GM12872 (cell line): ENCODE data around the gene RNF207.
A peak's percentile ranks its signal among the peaks of the same experiment; 100 is the strongest.

Experiments used
- CTCF ChIP-seq: IDR thresholded peaks from 3 replicates; pipeline ENCODE4 v1.5.1; 2011; ENCODE audit warnings: low read depth, mild to moderate bottlenecking, low read length, moderate library complexity; ENCODE audit not compliant: insufficient read depth

RNF207 gene

GRCh38 chr1:6241887-6242740, 36.2 kb downstream of the RNF207 start:
- no peak for TF ChIP-seq CTCF

DNA sequence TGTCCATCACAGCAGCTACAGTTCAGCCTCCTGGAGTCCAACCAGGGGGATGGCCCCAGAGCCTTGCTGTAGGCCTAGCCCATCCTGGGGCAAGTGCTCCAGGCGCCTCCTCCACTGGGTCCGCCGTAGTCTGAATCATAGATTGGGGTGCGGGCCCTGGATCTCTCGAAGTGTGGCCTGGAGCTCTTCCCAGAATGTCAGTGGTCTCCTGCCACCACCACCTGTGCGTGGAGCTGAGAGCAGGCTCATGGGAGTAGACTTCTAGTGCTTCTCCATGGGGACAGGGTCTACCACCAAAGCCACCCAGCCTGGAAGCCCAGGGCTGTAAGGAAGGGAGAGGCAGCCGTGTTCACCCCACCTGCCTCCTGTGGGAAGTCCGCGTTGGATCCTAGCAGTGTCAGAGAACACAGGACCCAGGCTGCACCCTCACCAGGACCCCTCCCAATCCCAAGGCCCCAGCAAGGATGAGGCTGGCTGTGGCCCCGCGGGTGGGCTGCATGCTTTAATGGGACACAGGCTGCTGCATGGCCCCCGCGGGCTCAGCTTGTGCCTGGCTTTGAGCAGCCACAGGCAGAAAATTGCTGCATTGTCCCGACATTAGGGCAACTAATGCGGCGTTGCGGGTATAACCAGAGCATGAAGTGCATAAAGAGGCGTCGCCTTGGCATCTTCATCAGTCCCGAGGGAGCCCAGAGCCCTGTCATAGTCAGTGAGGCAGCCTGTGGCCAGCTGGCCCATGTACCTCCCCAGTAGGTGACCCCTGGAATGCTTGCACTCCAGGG, 37.3 kb downstream of the RNF207 start:
- TF ChIP-seq CTCF, result no peak

DNA sequence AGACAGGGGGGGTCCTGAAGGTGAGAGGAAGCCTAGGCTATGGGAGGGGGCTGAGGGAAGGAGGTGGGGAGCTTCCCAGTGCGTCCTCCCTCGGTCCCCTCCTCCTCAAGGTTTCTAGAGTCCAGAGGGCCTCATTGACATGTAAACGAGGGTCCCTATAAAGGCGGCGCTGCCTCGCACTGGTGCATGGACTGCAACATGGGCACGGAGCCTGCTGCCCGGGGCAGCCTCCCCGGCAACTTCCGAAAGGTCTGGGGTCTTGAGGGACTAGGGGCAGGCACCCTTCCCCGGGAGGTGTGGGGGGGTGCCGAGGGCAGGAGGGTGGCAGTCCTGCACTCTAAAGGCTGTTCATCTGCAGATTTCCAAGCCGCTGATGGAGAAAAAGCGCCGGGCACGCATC, 38.1 kb downstream of the RNF207 start, which contains the start of gene HES3:
TSS of gene HES3 (plus strand) at position 187 of the 400 bp plus-strand sequence. CDS start at position 374, 187 bp downstream.
- TF ChIP-seq CTCF, result no peak

GRCh38 chr1:6244401-6245049, 38.6 kb downstream of the RNF207 start:
- no peak for TF ChIP-seq CTCF

GRCh38 chr1:6245086-6245868, 39.4 kb downstream of the RNF207 start:
- peak; percentile 88 for TF ChIP-seq CTCF

GRCh38 chr1:6245869-6246496, 40.1 kb downstream of the RNF207 start:
- no peak for TF ChIP-seq CTCF
